ENCODE results near the gene FYB2.
A peak's percentile ranks its signal among the peaks of the same experiment; 100 is the strongest.
"Not testable (repeated sequence)": the region's sequence is repeated elsewhere in the genome, so short reads cannot be mapped to it uniquely, and the experiment has no call there.

FYB2 gene

GRCh38 chr1:56797065-56797685, 22.0 kb downstream of the FYB2 start:
- no peak for DNase-seq (ENCODE audit: insufficient read length, low spot score)
- no peak for FAIRE-seq

- FAIRE-seq (no peak), DNase-seq (ENCODE audit: insufficient read length, low spot score) (no peak)
These were observed 23.3 kb downstream of the FYB2 start for GRCh38 chr1:56795870-56796269.

- FAIRE-seq (no peak), DNase-seq (ENCODE audit: insufficient read length, low spot score) (no peak)
These were observed 29.2 kb downstream of the FYB2 start for GRCh38 chr1:56790036-56790435.

- FAIRE-seq = no peak
- no peak for DNase-seq (ENCODE audit: insufficient read length, low spot score)
These were observed 30.6 kb downstream of the FYB2 start for GRCh38 chr1:56788588-56788987.

- DNase-seq (ENCODE audit: insufficient read length, low spot score) (no peak), FAIRE-seq (peak; percentile 20)
These were observed 31.1 kb downstream of the FYB2 start for GRCh38 chr1:56788102-56788501.

- no peak for FAIRE-seq
These were observed 31.9 kb downstream of the FYB2 start for GRCh38 chr1:56787330-56787729.

GRCh38 chr1:56782773-56783172, 36.4 kb downstream of the FYB2 start:
- FAIRE-seq (no peak), DNase-seq (ENCODE audit: insufficient read length, low spot score) (no peak)

More at GRCh38 chr1:56787330-56787729, 31.9 kb downstream of the FYB2 start:
- no peak for DNase-seq (ENCODE audit: insufficient read length, low spot score)

- FAIRE-seq (no peak), DNase-seq (ENCODE audit: insufficient read length, low spot score) (no peak)
These were observed 38.4 kb downstream of the FYB2 start for GRCh38 chr1:56780826-56781225.

GRCh38 chr1:56780128-56780750, 39.0 kb downstream of the FYB2 start:
- no peak for DNase-seq (ENCODE audit: insufficient read length, low spot score)
- FAIRE-seq = no peak

- no peak for DNase-seq (ENCODE audit: insufficient read length, low spot score)
- no peak for FAIRE-seq
These were observed 41.2 kb downstream of the FYB2 start for GRCh38 chr1:56777972-56778371.

GRCh38 chr1:56774732-56775131, 44.5 kb downstream of the FYB2 start:
- FAIRE-seq; DNase-seq (ENCODE audit: insufficient read length, low spot score): not testable (repeated sequence)

GRCh38 chr1:56774067-56774609, 45.1 kb downstream of the FYB2 start:
- DNase-seq (ENCODE audit: insufficient read length, low spot score) (no peak), FAIRE-seq (no peak)

GRCh38 chr1:56773341-56774066, 45.7 kb downstream of the FYB2 start:
- FAIRE-seq (no peak), DNase-seq (ENCODE audit: insufficient read length, low spot score) (no peak)

- no peak for DNase-seq (ENCODE audit: insufficient read length, low spot score)
- FAIRE-seq = no peak
These were observed 47.5 kb downstream of the FYB2 start for GRCh38 chr1:56771717-56772116.

GRCh38 chr1:56758794-56759193, 60.4 kb downstream of the FYB2 start:
- DNase-seq (ENCODE audit: insufficient read length, low spot score) = no peak
- FAIRE-seq = no peak

GRCh38 chr1:56758135-56758534, 61.1 kb downstream of the FYB2 start:
- FAIRE-seq (no peak), DNase-seq (ENCODE audit: insufficient read length, low spot score) (no peak)

GRCh38 chr1:56755911-56756310, 63.3 kb downstream of the FYB2 start:
- DNase-seq (ENCODE audit: insufficient read length, low spot score) (no peak), FAIRE-seq (no peak)

- DNase-seq (ENCODE audit: insufficient read length, low spot score) (no peak), FAIRE-seq (no peak)
These were observed 64.3 kb downstream of the FYB2 start for GRCh38 chr1:56754708-56755479.

GRCh38 chr1:56745231-56745630, 74.0 kb downstream of the FYB2 start:
- DNase-seq (ENCODE audit: insufficient read length, low spot score) (no peak), FAIRE-seq (no peak)

- DNase-seq (ENCODE audit: insufficient read length, low spot score) (no peak), FAIRE-seq (no peak)
These were observed 90.2 kb downstream of the FYB2 start for GRCh38 chr1:56728964-56729363.

- FAIRE-seq (no peak), DNase-seq (ENCODE audit: insufficient read length, low spot score) (no peak)
These were observed 92.5 kb downstream of the FYB2 start for GRCh38 chr1:56726706-56727105.
